ENCODE measurements around the gene NDUFB5. TPM values are rescaled to one million over a fixed set of nuclear protein-coding genes. Genes with fewer than 3 reads are reported as not detected.

The NDUFB5 gene
- total RNA-seq, 1 donor from 2014 or later: 103 TPM

- no peak for DNase-seq (ENCODE audit: low read depth)
- H3K4me3 ChIP-seq (ENCODE audit: low read depth, low read length): no peak overlapping the region
Observed at GRCh38 chr3:179672918-179673317, 68.3 kb downstream of the NDUFB5 start.

GRCh38 chr3:179673523-179673922 lies 68.9 kb downstream of the NDUFB5 start:
- Histone ChIP-seq H3K4me3 (ENCODE audit: low read depth, low read length) (no peak overlapping the region), H3K36me3 (ENCODE audit: control insufficient read depth, insufficient read depth, low read length) (no peaks in the 10 kb centered on the region), H3K27me3 (ENCODE audit: control insufficient read depth, insufficient read depth, low read length) (no peaks in the 10 kb centered on the region)
- TF ChIP-seq, protein P1, sequence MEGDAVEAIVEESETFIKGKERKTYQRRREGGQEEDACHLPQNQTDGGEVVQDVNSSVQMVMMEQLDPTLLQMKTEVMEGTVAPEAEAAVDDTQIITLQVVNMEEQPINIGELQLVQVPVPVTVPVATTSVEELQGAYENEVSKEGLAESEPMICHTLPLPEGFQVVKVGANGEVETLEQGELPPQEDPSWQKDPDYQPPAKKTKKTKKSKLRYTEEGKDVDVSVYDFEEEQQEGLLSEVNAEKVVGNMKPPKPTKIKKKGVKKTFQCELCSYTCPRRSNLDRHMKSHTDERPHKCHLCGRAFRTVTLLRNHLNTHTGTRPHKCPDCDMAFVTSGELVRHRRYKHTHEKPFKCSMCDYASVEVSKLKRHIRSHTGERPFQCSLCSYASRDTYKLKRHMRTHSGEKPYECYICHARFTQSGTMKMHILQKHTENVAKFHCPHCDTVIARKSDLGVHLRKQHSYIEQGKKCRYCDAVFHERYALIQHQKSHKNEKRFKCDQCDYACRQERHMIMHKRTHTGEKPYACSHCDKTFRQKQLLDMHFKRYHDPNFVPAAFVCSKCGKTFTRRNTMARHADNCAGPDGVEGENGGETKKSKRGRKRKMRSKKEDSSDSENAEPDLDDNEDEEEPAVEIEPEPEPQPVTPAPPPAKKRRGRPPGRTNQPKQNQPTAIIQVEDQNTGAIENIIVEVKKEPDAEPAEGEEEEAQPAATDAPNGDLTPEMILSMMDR (IDR thresholded peaks at IDR 0.05; ENCODE audit: insufficient read depth, low read length, poor library complexity, severe bottlenecking): no peak
- no peak for DNase-seq (ENCODE audit: low read depth)

More at GRCh38 chr3:179672918-179673317, 68.3 kb downstream of the NDUFB5 start:
- Histone ChIP-seq H3K36me3 (ENCODE audit: control insufficient read depth, insufficient read depth, low read length) (no peaks in the 10 kb centered on the region), H3K27me3 (ENCODE audit: control insufficient read depth, insufficient read depth, low read length) (no peaks in the 10 kb centered on the region)
- TF ChIP-seq, protein P1 (IDR thresholded peaks at IDR 0.05; ENCODE audit: insufficient read depth, low read length, poor library complexity, severe bottlenecking): no peak

GRCh38 chr3:179676081-179676480 lies 71.5 kb downstream of the NDUFB5 start:
- DNase-seq (ENCODE audit: low read depth): no peak
- Histone ChIP-seq H3K27me3 (ENCODE audit: control insufficient read depth, insufficient read depth, low read length) (no peaks in the 10 kb centered on the region), H3K4me3 (ENCODE audit: low read depth, low read length) (no peak overlapping the region), H3K36me3 (ENCODE audit: control insufficient read depth, insufficient read depth, low read length) (no peaks in the 10 kb centered on the region)
- TF ChIP-seq, protein P1 (IDR thresholded peaks at IDR 0.05; ENCODE audit: insufficient read depth, low read length, poor library complexity, severe bottlenecking): no peak

Other genes with a start within 250 kb of the NDUFB5 start
- gene GNB4, start 153.3 kb upstream of the NDUFB5 start, total RNA-seq: 21.1 and 26.2 TPM in 2 replicates
- gene ACTL6A, start 41.9 kb upstream of the NDUFB5 start, total RNA-seq: 84.6 and 94.1 TPM in 2 replicates
- 51.2 and 54.1 TPM in 2 replicates for gene MRPL47, start 156 bp upstream of the NDUFB5 start, total RNA-seq
- gene USP13, start 48.2 kb downstream of the NDUFB5 start, total RNA-seq: 6.4 and 7.8 TPM in 2 replicates